Measurements from ENCODE around the gene LTO1. TPM values are rescaled to one million over a fixed set of nuclear protein-coding genes. Genes with fewer than 3 reads are reported as not detected.

Gene LTO1
- total RNA-seq, 1 experiment from 2014 or later: 39.9 TPM

- in situ Hi-C loops (cut with HindIII; ENCODE audit: low pct_unique_long_range_greater_than_20kb, low sequenced_read_pairs): loop anchor here (10.0 to 25.0 kb wide), 3 partner anchors 339 to 539 kb away; no protein-coding TSS in a partner anchor
- DNase-seq (ENCODE audit: low read depth, low spot score): no peak
These were observed 21.0 kb downstream of the LTO1 start for GRCh38 chr11:69654001-69654659.

GRCh38 chr11:69653406-69653960 lies 21.7 kb downstream of the LTO1 start:
- DNase-seq (ENCODE audit: low read depth, low spot score): no peak
- in situ Hi-C loops (cut with HindIII; ENCODE audit: low pct_unique_long_range_greater_than_20kb, low sequenced_read_pairs): loop anchor here (10.0 to 25.0 kb wide), 3 partner anchors 339 to 539 kb away; no protein-coding TSS in a partner anchor

- in situ Hi-C loops (cut with HindIII; ENCODE audit: low pct_unique_long_range_greater_than_20kb, low sequenced_read_pairs): loop anchor here (10.0 to 25.0 kb wide), 3 partner anchors 338 to 538 kb away; no protein-coding TSS in a partner anchor
- DNase-seq (ENCODE audit: low read depth, low spot score): no peak
These were observed 22.2 kb downstream of the LTO1 start for GRCh38 chr11:69652999-69653398.

- no peak for DNase-seq (ENCODE audit: low read depth, low spot score)
- in situ Hi-C loops (cut with HindIII; ENCODE audit: low pct_unique_long_range_greater_than_20kb, low sequenced_read_pairs): loop anchor here (10.0 to 25.0 kb wide), 3 partner anchors 337 to 537 kb away; no protein-coding TSS in a partner anchor
These were observed 23.1 kb downstream of the LTO1 start for GRCh38 chr11:69651834-69652620.

- DNase-seq (ENCODE audit: low read depth, low spot score): no peak
- in situ Hi-C loops (cut with HindIII; ENCODE audit: low pct_unique_long_range_greater_than_20kb, low sequenced_read_pairs): loop anchor here (10.0 to 25.0 kb wide), 3 partner anchors 336 to 536 kb away; no protein-coding TSS in a partner anchor
These were observed 24.3 kb downstream of the LTO1 start for GRCh38 chr11:69650832-69651344.

- in situ Hi-C loops (cut with HindIII; ENCODE audit: low pct_unique_long_range_greater_than_20kb, low sequenced_read_pairs): loop anchor here (10.0 to 25.0 kb wide), 3 partner anchors 335 to 535 kb away; no protein-coding TSS in a partner anchor
- DNase-seq (ENCODE audit: low read depth, low spot score): no peak
These were observed 24.9 kb downstream of the LTO1 start for GRCh38 chr11:69650081-69650831.

GRCh38 chr11:69649576-69649900 lies 25.6 kb downstream of the LTO1 start:
- in situ Hi-C loops (cut with HindIII; ENCODE audit: low pct_unique_long_range_greater_than_20kb, low sequenced_read_pairs): no loop called here
- no peak for DNase-seq (ENCODE audit: low read depth, low spot score)

- no peak for DNase-seq (ENCODE audit: low read depth, low spot score)
- in situ Hi-C loops (cut with HindIII; ENCODE audit: low pct_unique_long_range_greater_than_20kb, low sequenced_read_pairs): no loop called here
These were observed 26.2 kb downstream of the LTO1 start for GRCh38 chr11:69648679-69649575.

GRCh38 chr11:69647761-69648497 lies 27.2 kb downstream of the LTO1 start:
- no peak for DNase-seq (ENCODE audit: low read depth, low spot score)
- in situ Hi-C loops (cut with HindIII; ENCODE audit: low pct_unique_long_range_greater_than_20kb, low sequenced_read_pairs): no loop called here

- no peak for DNase-seq (ENCODE audit: low read depth, low spot score)
- in situ Hi-C loops (cut with HindIII; ENCODE audit: low pct_unique_long_range_greater_than_20kb, low sequenced_read_pairs): no loop called here
These were observed 27.8 kb downstream of the LTO1 start for GRCh38 chr11:69647390-69647748.

- no peak for DNase-seq (ENCODE audit: low read depth, low spot score)
- in situ Hi-C loops (cut with HindIII; ENCODE audit: low pct_unique_long_range_greater_than_20kb, low sequenced_read_pairs): no loop called here
These were observed 28.4 kb downstream of the LTO1 start for GRCh38 chr11:69646493-69647389.

- DNase-seq (ENCODE audit: low read depth, low spot score): no peak
- in situ Hi-C loops (cut with HindIII; ENCODE audit: low pct_unique_long_range_greater_than_20kb, low sequenced_read_pairs): no loop called here
These were observed 29.2 kb downstream of the LTO1 start for GRCh38 chr11:69645801-69646492.

GRCh38 chr11:69644962-69645675 lies 30.0 kb downstream of the LTO1 start:
- DNase-seq (ENCODE audit: low read depth, low spot score): no peak
- in situ Hi-C loops (cut with HindIII; ENCODE audit: low pct_unique_long_range_greater_than_20kb, low sequenced_read_pairs): no loop called here

Data from SK-MEL-5 (cell line).